Measurements from ENCODE around the gene RTN4. TPM values are rescaled to one million over a fixed set of nuclear protein-coding genes. Genes with fewer than 3 reads are reported as not detected.

The RTN4 gene
- total and polyA plus RNA-seq, 2 donors from 2014 or later = 296 to 329 TPM

DNA sequence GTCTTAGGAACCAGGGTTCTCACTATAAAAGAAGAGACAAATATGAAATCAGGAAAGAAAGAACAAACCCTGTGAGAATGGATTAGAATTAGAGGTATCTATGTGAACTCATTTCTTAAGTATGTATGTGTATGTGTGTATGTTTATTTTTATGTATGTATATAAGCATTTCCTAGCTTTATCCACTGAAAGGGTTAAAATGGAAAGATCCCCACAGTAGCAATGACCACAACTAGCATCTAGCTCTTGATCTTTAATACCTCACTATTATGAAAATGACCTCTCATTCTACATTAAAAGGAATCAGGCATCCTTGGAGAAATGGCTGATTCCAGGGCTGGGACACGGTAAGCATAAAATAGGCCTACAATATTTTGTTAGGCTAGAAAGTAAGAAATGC is 31.6 kb downstream of the RTN4 start:
- Histone ChIP-seq H3K36me3 (ENCODE audit: control insufficient read depth in 2 of 3, insufficient read depth in 3 of 3, low read length in 3 of 3) (no peaks in the 10 kb centered on the region), H3K4me1 (ENCODE audit: control insufficient read depth in 2 of 3, insufficient read depth in 2 of 3, low read depth in 1 of 3, low read length in 3 of 3) (peaks cover 0 to 4% (median 0%) of the 10 kb centered on the region in 3 donors), H3K27ac (ENCODE audit: low read depth in 2 of 2, low read length in 2 of 2) (no peak overlapping the region), H3K27me3 (ENCODE audit: control insufficient read depth, insufficient read depth, low read length) (no peaks in the 10 kb centered on the region), H3K9me3 (ENCODE audit: control insufficient read depth in 2 of 3, insufficient read depth in 1 of 3, low read length in 3 of 3) (no peaks in the 10 kb centered on the region), H3K9ac (ENCODE audit: low read length in 3 of 3) (no peak overlapping the region), H3K4me3 (ENCODE audit: low read length in 3 of 3) (no peak overlapping the region)
- FAIRE-seq = no peak
- intact Hi-C loops (cut with DNase I) = loop anchor here (10.0 kb wide), 1 partner anchor 146 kb away; no protein-coding TSS in a partner anchor
- no peak for TF ChIP-seq CTCF (IDR thresholded peaks at IDR 0.05; ENCODE audit: borderline replicate concordance, extremely low read depth, insufficient read depth)
- no peak for DNase-seq

- intact Hi-C loops (cut with DNase I) = loop anchor here (10.0 kb wide), 1 partner anchor 147 kb away; no protein-coding TSS in a partner anchor
- no peaks in the 10 kb centered on the region for H3K36me3 ChIP-seq (ENCODE audit: control insufficient read depth in 2 of 3, insufficient read depth in 3 of 3, low read length in 3 of 3)
These were observed 32.4 kb downstream of the RTN4 start for GRCh38 chr2:55017880-55018279.

DNA sequence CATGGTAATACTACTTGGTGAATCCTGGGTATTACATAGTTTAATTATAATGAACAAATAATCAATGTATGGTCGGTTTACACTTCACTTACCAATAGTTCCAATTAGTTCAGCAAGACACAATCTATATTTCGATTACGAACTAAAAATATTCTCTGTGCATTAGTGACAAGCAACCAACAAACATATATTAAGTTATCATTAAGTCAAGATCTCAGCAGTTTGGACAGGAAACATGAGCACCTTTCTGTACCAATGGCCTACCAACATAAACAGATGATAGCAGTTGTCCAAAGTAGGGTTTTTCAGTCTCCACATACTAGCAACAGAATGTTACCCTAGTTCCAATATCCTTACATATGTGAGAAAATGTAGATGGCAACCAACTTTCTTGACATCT is 32.8 kb downstream of the RTN4 start:
- FAIRE-seq = no peak
- no peaks in the 10 kb centered on the region for H3K9me3 ChIP-seq (ENCODE audit: control insufficient read depth in 2 of 3, insufficient read depth in 1 of 3, low read length in 3 of 3)
- no peak overlapping the region for H3K27ac ChIP-seq (ENCODE audit: low read depth in 2 of 2, low read length in 2 of 2)
- no peak for DNase-seq
- no peak overlapping the region for H3K9ac ChIP-seq (ENCODE audit: low read length in 3 of 3)
- peaks cover 0 to 16% (median 0%) of the 10 kb centered on the region in 3 donors for H3K4me1 ChIP-seq (ENCODE audit: control insufficient read depth in 2 of 3, insufficient read depth in 2 of 3, low read depth in 1 of 3, low read length in 3 of 3)
- H3K36me3 ChIP-seq (ENCODE audit: control insufficient read depth in 2 of 3, insufficient read depth in 3 of 3, low read length in 3 of 3) = no peaks in the 10 kb centered on the region
- no peaks in the 10 kb centered on the region for H3K27me3 ChIP-seq (ENCODE audit: control insufficient read depth, insufficient read depth, low read length)
- intact Hi-C loops (cut with DNase I) = loop anchor here (10.0 kb wide), 1 partner anchor 147 kb away; no protein-coding TSS in a partner anchor
- TF ChIP-seq CTCF (IDR thresholded peaks at IDR 0.05; ENCODE audit: borderline replicate concordance, extremely low read depth, insufficient read depth) = no peak
- no peak overlapping the region for H3K4me3 ChIP-seq (ENCODE audit: low read length in 3 of 3)

More at GRCh38 chr2:55017880-55018279, 32.4 kb downstream of the RTN4 start:
- Histone ChIP-seq H3K4me3 (ENCODE audit: low read length in 3 of 3) (no peak overlapping the region), H3K4me1 (ENCODE audit: control insufficient read depth in 2 of 3, insufficient read depth in 2 of 3, low read depth in 1 of 3, low read length in 3 of 3) (peaks cover 0 to 12% (median 0%) of the 10 kb centered on the region in 3 donors), H3K27ac (ENCODE audit: low read depth in 2 of 2, low read length in 2 of 2) (no peak overlapping the region), H3K27me3 (ENCODE audit: control insufficient read depth, insufficient read depth, low read length) (no peaks in the 10 kb centered on the region), H3K9ac (ENCODE audit: low read length in 3 of 3) (no peak overlapping the region), H3K9me3 (ENCODE audit: control insufficient read depth in 2 of 3, insufficient read depth in 1 of 3, low read length in 3 of 3) (no peaks in the 10 kb centered on the region)
- DNase-seq (no peak), FAIRE-seq (no peak)
- no peak for TF ChIP-seq CTCF (IDR thresholded peaks at IDR 0.05; ENCODE audit: borderline replicate concordance, extremely low read depth, insufficient read depth)
